HG02840 (cell line): Measurements from ENCODE around the gene EGFL7.

Experiments
- ATAC-seq: cut with Tn5 transposase; IDR thresholded peaks from one replicate; pipeline ENCODE4 v1.9.1; 2021; ENCODE audit warnings: mild to moderate bottlenecking, moderate library complexity, moderate number of reproducible peaks; ENCODE audit not compliant: unreplicated experiment, low FRiP score

Gene EGFL7

GRCh38 chr9:136713550-136713949, 50.8 kb downstream of the EGFL7 start:
- ATAC-seq, result no peak

GRCh38 chr9:136714096-136714892, 51.6 kb downstream of the EGFL7 start:
- ATAC-seq, result no peak

GRCh38 chr9:136714893-136715274, 52.2 kb downstream of the EGFL7 start:
- ATAC-seq, result no peak

- ATAC-seq, result no peak
These were observed 54.7 kb downstream of the EGFL7 start for GRCh38 chr9:136717399-136717798.

- ATAC-seq, result no peak
These were observed 55.9 kb downstream of the EGFL7 start for GRCh38 chr9:136718345-136719194.

GRCh38 chr9:136719195-136719880, 56.6 kb downstream of the EGFL7 start:
- ATAC-seq, result no peak

- ATAC-seq, result no peak
These were observed 57.7 kb downstream of the EGFL7 start for GRCh38 chr9:136720251-136720897.

- ATAC-seq, result no peak
These were observed 58.2 kb downstream of the EGFL7 start for GRCh38 chr9:136720898-136721338.

GRCh38 chr9:136721339-136722092, 58.8 kb downstream of the EGFL7 start:
- no peak for ATAC-seq
